HG02981 (cell line): ENCODE measurements around the gene NACA2.
"Not testable (repeated sequence)": the region's sequence is repeated elsewhere in the genome, so short reads cannot be mapped to it uniquely, and the experiment has no call there.

Experiments used
- ATAC-seq: cut with Tn5 transposase; IDR thresholded peaks from one replicate; pipeline ENCODE4 v1.9.1; 2021; ENCODE audit warnings: mild to moderate bottlenecking, moderate library complexity; ENCODE audit not compliant: unreplicated experiment

The NACA2 gene

GRCh38 chr17:61552560-61552959 lies 38.5 kb downstream of the NACA2 start:
- not testable (repeated sequence) for ATAC-seq

DNA sequence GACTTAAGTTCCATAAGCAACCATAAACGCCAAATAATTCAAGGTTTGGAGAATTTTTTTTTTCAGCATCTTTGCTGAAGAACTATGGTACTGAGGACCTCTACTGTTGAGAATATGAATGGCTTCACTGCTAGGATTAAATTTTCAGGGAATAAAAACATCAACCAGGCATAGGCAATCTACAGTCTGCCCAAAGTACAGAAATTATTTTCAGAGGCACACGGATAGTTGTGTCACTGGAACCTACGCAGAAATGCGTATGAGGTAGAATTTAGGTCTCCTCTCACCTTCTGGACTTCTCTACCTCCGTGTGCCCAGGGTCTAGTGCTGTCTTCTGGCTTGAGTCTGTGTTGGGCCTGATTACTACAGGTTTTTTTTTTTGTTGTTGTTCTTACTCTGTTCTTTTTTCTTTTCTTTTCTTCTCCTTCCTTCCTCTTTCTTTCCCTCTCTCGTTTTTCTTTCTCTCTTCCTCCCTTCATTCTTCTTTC lies 39.7 kb downstream of the NACA2 start:
- ATAC-seq, result no peak

- ATAC-seq, result no peak
These were observed 43.9 kb downstream of the NACA2 start for GRCh38 chr17:61547113-61547512.

DNA sequence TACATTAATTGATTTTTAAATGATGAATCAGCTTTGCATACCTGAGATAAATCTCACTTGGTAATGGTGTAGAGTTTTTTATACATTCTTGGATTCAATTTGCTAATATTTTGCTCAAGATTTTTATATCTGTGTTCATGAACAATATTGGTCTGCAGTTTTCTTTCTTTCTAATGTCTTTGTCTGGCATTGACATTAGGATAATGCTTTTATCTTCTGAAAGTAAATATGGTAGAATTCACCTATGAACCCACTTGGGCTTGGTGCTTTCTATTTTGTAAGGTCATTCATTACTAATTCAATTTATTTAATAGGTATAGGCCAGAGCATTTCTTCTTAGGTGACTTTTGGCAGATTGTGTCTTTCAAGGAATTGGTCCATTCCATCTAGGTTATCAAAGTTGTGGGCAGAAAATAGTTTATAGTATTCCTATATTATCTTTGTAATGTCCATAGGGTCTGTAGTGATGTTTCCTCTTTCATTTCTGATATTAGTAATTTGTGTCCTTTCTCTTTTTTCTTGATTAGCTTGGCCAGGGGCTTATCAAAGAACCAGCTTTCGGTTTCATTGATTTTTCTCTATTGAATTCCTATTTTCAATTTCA lies 45.6 kb downstream of the NACA2 start:
- no peak for ATAC-seq

GRCh38 chr17:61543786-61544415 lies 47.1 kb downstream of the NACA2 start:
- ATAC-seq, result no peak

DNA sequence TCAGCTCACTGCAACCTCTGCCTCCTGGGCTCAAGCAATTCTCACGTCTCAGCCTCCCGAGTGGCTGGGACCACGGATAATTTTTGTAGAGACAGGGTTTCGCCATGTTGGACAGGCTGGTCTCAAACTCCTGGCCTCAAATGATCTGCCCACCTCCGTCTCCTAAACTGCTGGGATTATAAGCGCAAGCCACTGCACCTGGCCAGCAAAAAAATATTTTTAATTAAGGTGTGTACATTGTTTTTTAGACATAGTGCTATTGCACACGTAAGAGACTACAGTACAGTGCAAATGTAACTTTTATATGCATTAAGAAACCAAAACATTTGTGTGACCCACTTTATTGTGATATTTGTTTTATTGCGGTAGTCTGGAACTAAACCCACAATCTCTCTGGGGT lies 49.0 kb downstream of the NACA2 start:
- ATAC-seq, result no peak

- ATAC-seq, result no peak
These were observed 50.1 kb downstream of the NACA2 start for GRCh38 chr17:61540874-61541273.
